ENCODE data around the gene MALRD1.

Gene MALRD1

GRCh38 chr10:19226025-19226424, 177.4 kb downstream of the MALRD1 start:
- DNase-seq (ENCODE audit: low read depth in 2 of 2) = no peak

- DNase-seq (ENCODE audit: low read depth in 2 of 2) = no peak
Measured at GRCh38 chr10:19231034-19231433, 182.4 kb downstream of the MALRD1 start.

GRCh38 chr10:19245889-19246752, 197.5 kb downstream of the MALRD1 start:
- no peak for DNase-seq (ENCODE audit: low read depth in 2 of 2)

GRCh38 chr10:19247843-19248242, 199.2 kb downstream of the MALRD1 start:
- DNase-seq (ENCODE audit: low read depth in 2 of 2) = no peak

- no peak for DNase-seq (ENCODE audit: low read depth in 2 of 2)
Measured at GRCh38 chr10:19250546-19250945, 201.9 kb downstream of the MALRD1 start.

- no peak for DNase-seq (ENCODE audit: low read depth in 2 of 2)
Measured at GRCh38 chr10:19252531-19252930, 203.9 kb downstream of the MALRD1 start.

GRCh38 chr10:19256331-19256730, 207.7 kb downstream of the MALRD1 start:
- no peak for DNase-seq (ENCODE audit: low read depth in 2 of 2)

GRCh38 chr10:19263262-19263661, 214.7 kb downstream of the MALRD1 start:
- no peak for DNase-seq (ENCODE audit: low read depth in 2 of 2)

- no peak for DNase-seq (ENCODE audit: low read depth in 2 of 2)
Measured at GRCh38 chr10:19283285-19283684, 234.7 kb downstream of the MALRD1 start.

GRCh38 chr10:19283786-19284185, 235.2 kb downstream of the MALRD1 start:
- DNase-seq (ENCODE audit: low read depth in 2 of 2) = no peak

GRCh38 chr10:19290770-19291169, 242.2 kb downstream of the MALRD1 start:
- DNase-seq (ENCODE audit: low read depth in 2 of 2) = no peak

GRCh38 chr10:19294233-19294632, 245.6 kb downstream of the MALRD1 start:
- no peak for DNase-seq (ENCODE audit: low read depth in 2 of 2)

GRCh38 chr10:19299645-19300044, 251.0 kb downstream of the MALRD1 start:
- DNase-seq (ENCODE audit: low read depth in 2 of 2) = no peak

- DNase-seq (ENCODE audit: low read depth in 2 of 2) = no peak
Measured at GRCh38 chr10:19302117-19302516, 253.5 kb downstream of the MALRD1 start.

GRCh38 chr10:19310066-19310465, 261.5 kb downstream of the MALRD1 start:
- DNase-seq (ENCODE audit: low read depth in 2 of 2) = no peak

GRCh38 chr10:19316204-19316870, 267.7 kb downstream of the MALRD1 start:
- DNase-seq (ENCODE audit: low read depth in 2 of 2) = no peak

GRCh38 chr10:19317952-19318351, 269.4 kb downstream of the MALRD1 start:
- DNase-seq (ENCODE audit: low read depth in 2 of 2) = no peak

- DNase-seq (ENCODE audit: low read depth in 2 of 2) = no peak
Measured at GRCh38 chr10:19325581-19325980, 277.0 kb downstream of the MALRD1 start.

GRCh38 chr10:19328582-19328981, 280.0 kb downstream of the MALRD1 start:
- DNase-seq (ENCODE audit: low read depth in 2 of 2) = no peak

GRCh38 chr10:19329475-19329874, 280.9 kb downstream of the MALRD1 start:
- no peak for DNase-seq (ENCODE audit: low read depth in 2 of 2)

- no peak for DNase-seq (ENCODE audit: low read depth in 2 of 2)
Measured at GRCh38 chr10:19332304-19332703, 283.7 kb downstream of the MALRD1 start.

- no peak for DNase-seq (ENCODE audit: low read depth in 2 of 2)
Measured at GRCh38 chr10:19333631-19334030, 285.0 kb downstream of the MALRD1 start.

GRCh38 chr10:19347621-19348020, 299.0 kb downstream of the MALRD1 start:
- no peak for DNase-seq (ENCODE audit: low read depth in 2 of 2)
